B cell (primary cell): Measurements from ENCODE around the gene HMGB2. TPM values are rescaled to one million over a fixed set of nuclear protein-coding genes. Genes with fewer than 3 reads are reported as not detected.

Experiments
- ATAC-seq: fragments of 200-7000 bp; cut with Tn5 transposase; one replicate; pipeline ENCODE4 v1.10.0; 2021; ENCODE audit warnings: low read depth, mild to moderate bottlenecking, moderate number of reproducible peaks, moderate library complexity
- CTCF ChIA-PET: fragments of 350-600 bp; sonication (Branson Sonifier 250); formaldehyde crosslinking; loops from one replicate; lab custom pipeline; 2021; ENCODE audit warnings: antibody characterized with exemption, inconsistent platforms; lab: Charles Lee
- POLR2A ChIA-PET: fragments of 350-600 bp; sonication (Branson Sonifier 250); formaldehyde crosslinking; loops from one replicate; lab custom pipeline; 2021; ENCODE audit warnings: antibody characterized with exemption; lab: Charles Lee
- DNase-seq: peaks from one replicate; pipeline ENCODE4 v3.0.0; 2013
- H2AFZ ChIP-seq: 2 replicates; pipeline ENCODE4 v1.6.1; 2012; ENCODE audit warnings: mild to moderate bottlenecking, low read depth, low read length; ENCODE audit not compliant: insufficient read depth, poor library complexity, severe bottlenecking
- H3K27ac ChIP-seq, 2 donors: 1 replicate in 1 of 2; 2 replicates in 1 of 2; pipeline ENCODE4 v1.5.1; 2012 to 2013; ENCODE audit warnings: low read length in 2 of 2, mild to moderate bottlenecking in 2 of 2, moderate library complexity in 1 of 2
- H3K27me3 ChIP-seq, 4 experiments: fragments of 200-600 bp in 1 of 4; sonication (generic) in 1 of 4; replicated peaks in 1 of 4; 1 replicate in 2 of 4; 2 replicates in 2 of 4; pipeline versions ENCODE4 v1.6.1 to v1.7.0; 2013 to 2016; ENCODE audit warnings: low read length in 3 of 4, mild to moderate bottlenecking in 2 of 4, mixed read lengths in 1 of 4, moderate library complexity in 1 of 4; ENCODE audit not compliant: insufficient read depth in 4 of 4, control insufficient read depth in 3 of 4; ENCODE audit errors: control extremely low read depth in 1 of 4
- H3K36me3 ChIP-seq, 2 experiments: replicated peaks in 1 of 2; 1 replicate in 1 of 2; 2 replicates in 1 of 2; pipeline versions ENCODE4 v1.6.1 to v1.7.1; 2013; ENCODE audit warnings: low read length in 1 of 2; ENCODE audit not compliant: insufficient read depth in 2 of 2, control insufficient read depth in 1 of 2; ENCODE audit errors: control extremely low read depth in 1 of 2, extremely low read depth in 1 of 2
- H3K4me1 ChIP-seq, 2 donors: fragments of 200-600 bp in 1 of 2; sonication (generic) in 1 of 2; 1 replicate in 1 of 2; 2 replicates in 1 of 2; pipeline versions ENCODE4 v1.5.1 to v1.6.1; 2013 to 2017; ENCODE audit warnings: low read length in 2 of 2; ENCODE audit not compliant: control insufficient read depth in 2 of 2, insufficient read depth in 2 of 2
- H3K4me2 ChIP-seq: replicated peaks from 2 replicates; pipeline ENCODE3; 2012; ENCODE audit warnings: mild to moderate bottlenecking, low read depth, low read length; ENCODE audit not compliant: poor library complexity, severe bottlenecking
- H3K4me3 ChIP-seq, 5 experiments: fragments of 200-600 bp in 1 of 5; sonication (generic) in 1 of 5; 1 replicate in 3 of 5; 2 replicates in 2 of 5; pipeline versions ENCODE4 v1.5.1 to v1.7.0; 2011 to 2016; ENCODE audit warnings: low read length in 4 of 5, mild to moderate bottlenecking in 4 of 5, low read depth in 2 of 5, control low read depth in 1 of 5, moderate library complexity in 1 of 5; ENCODE audit not compliant: insufficient read depth in 1 of 5; ENCODE audit errors: control extremely low read depth in 1 of 5, extremely low read depth in 1 of 5
- H3K79me2 ChIP-seq: fragments of 200-600 bp; sonication (generic); one replicate; pipeline ENCODE4 v1.6.0; 2016; ENCODE audit warnings: low read length; ENCODE audit not compliant: control insufficient read depth, insufficient read depth
- H3K9ac ChIP-seq: fragments of 200-600 bp; sonication (generic); 2 replicates; pipeline ENCODE4 v1.6.1; 2017; ENCODE audit warnings: mild to moderate bottlenecking, low read length, moderate library complexity
- H3K9me3 ChIP-seq, 3 donors: one replicate each; pipeline versions ENCODE4 v1.6.1 to v1.7.1; 2013; ENCODE audit warnings: low read length in 2 of 3; ENCODE audit not compliant: control insufficient read depth in 2 of 3, insufficient read depth in 1 of 3; ENCODE audit errors: control extremely low read depth in 1 of 3
- H4K20me1 ChIP-seq: 2 replicates; pipeline ENCODE4 v1.6.0; 2012; ENCODE audit warnings: mild to moderate bottlenecking, low read length; ENCODE audit not compliant: insufficient read depth, control insufficient read depth, poor library complexity, severe bottlenecking
- H3K27ac Mint-ChIP-seq: one replicate; pipeline ENCODE4 v1.8.0; 2021; ENCODE audit warnings: mixed read lengths
- H3K27me3 Mint-ChIP-seq: one replicate; pipeline ENCODE4 v1.8.0; 2021; ENCODE audit warnings: mixed read lengths
- H3K4me1 Mint-ChIP-seq: one replicate; pipeline ENCODE4 v1.8.0; 2021; ENCODE audit warnings: mixed read lengths
- H3K4me3 Mint-ChIP-seq: one replicate; pipeline ENCODE4 v1.8.0; 2021; ENCODE audit warnings: mixed read lengths
- H3K9me3 Mint-ChIP-seq: one replicate; pipeline ENCODE4 v1.8.0; 2022; ENCODE audit warnings: mixed read lengths; ENCODE audit not compliant: insufficient read depth
- EZH2 ChIP-seq: IDR thresholded peaks from 2 replicates; pipeline ENCODE4 v1.6.1; 2012; ENCODE audit warnings: borderline replicate concordance, low read depth, mild to moderate bottlenecking, moderate library complexity, low read length; ENCODE audit not compliant: insufficient read depth, poor library complexity, severe bottlenecking
- WGBS: methylation state at CpG from one replicate; pipeline ENCODE4 v1.1.5; 2013; ENCODE audit warnings: missing lambda C conversion rate; ENCODE audit not compliant: insufficient coverage; 5-methylcytosine and 5-hydroxymethylcytosine counted together
- intact Hi-C: fragments of 100-400 bp; cut with micrococcal nuclease; formaldehyde crosslinking; loops from one replicate; pipeline ENCODE4 v1.10.0; 2022
- polyA plus RNA-seq: library from polyadenylated mRNA; depleted of rRNA; stranded (reverse); fragments of >200 nt; gene quantifications from 2 replicates; pipeline ENCODE4 v1.2.3, GENCODE V29; 2012
- total RNA-seq, 2 donors: library from RNA; stranded (reverse); fragments of 120-200 nt in 1 of 2; gene quantifications; 1 replicate in 1 of 2; 2 replicates in 1 of 2; pipeline versions ENCODE4 v1.2.3 to v1.2.4, GENCODE V29; 2013 to 2022
- TF ChIP-seq, protein P1 (sequence below): fragments of 200-600 bp; IDR thresholded peaks from one replicate; pipeline ENCODE4 v1.8.0; 2022; ENCODE audit warnings: antibody characterized with exemption, mild to moderate bottlenecking

Gene HMGB2
- total and polyA plus RNA-seq, 2 donors (not counting 1 experiment from before 2014, with no cell fraction given) = 44.1 to 82.5 TPM

DNA sequence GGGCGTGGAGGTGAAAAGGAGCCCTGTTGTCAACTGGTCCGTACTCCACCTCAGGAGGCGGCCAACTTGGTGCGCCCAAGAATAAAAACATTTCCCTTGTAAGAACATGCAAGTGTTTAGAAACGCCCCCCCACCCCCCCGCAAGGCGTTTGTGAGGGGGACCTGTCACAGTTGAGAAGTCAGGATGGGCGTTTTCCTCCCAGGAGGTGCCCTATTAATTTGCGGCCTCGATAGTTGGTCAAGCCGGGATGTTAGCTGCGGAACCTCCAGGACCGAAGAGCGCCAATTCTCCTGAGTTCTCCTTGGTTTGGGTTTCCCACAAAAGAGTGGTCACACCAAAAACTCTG, 35.9 kb upstream of the HMGB2 start:
- Mint-ChIP-seq H3K27ac (peak overlapping the region; percentile 88), H3K4me1 (peaks cover 21% of the 10 kb centered on the region), H3K4me3 (peak overlapping the region; percentile 100), H3K9me3 (no peaks in the 10 kb centered on the region), H3K27me3 (peaks cover 3% of the 10 kb centered on the region)
- ChIA-PET CTCF (interaction anchor here (1.0 to 3.9 kb wide), 5 partner anchors 14 to 200 kb away, joined by 3 to 28 read pairs (median 4); partner anchors contain the start of gene HMGB2), POLR2A (interaction anchor here (1.0 to 4.5 kb wide), 5 partner anchors 14 to 913 kb away, joined by 3 to 134 read pairs (median 6); partner anchors contain the start of genes CEP44, FBXO8, GALNT7 and HMGB2)
- Histone ChIP-seq H3K4me3 (peak overlapping the region; percentile 81 to 100 (median 99)), H3K79me2 (peaks cover 6% of the 10 kb centered on the region), H3K9me3 (no peaks in the 10 kb centered on the region), H2AFZ (peak overlapping the region; percentile 99), H4K20me1 (no peaks in the 10 kb centered on the region), H3K36me3 (no peaks in the 10 kb centered on the region), H3K27me3 (peaks cover 0 to 2% (median 0%) of the 10 kb centered on the region in 4 experiments), H3K4me1 (peaks cover 9 to 12% of the 10 kb centered on the region in 2 donors), H3K4me2 (peak overlapping the region; percentile 99), H3K9ac (peak overlapping the region; percentile 94), H3K27ac (peak overlapping the region; percentile 84 to 88)
- intact Hi-C loops = loop anchor here (1.0 to 5.0 kb wide), 2 partner anchors 36 to 47 kb away; partner anchors contain the start of gene HMGB2
- DNase-seq (no peak), ATAC-seq (peak; percentile 23)
- TF ChIP-seq, protein P1, sequence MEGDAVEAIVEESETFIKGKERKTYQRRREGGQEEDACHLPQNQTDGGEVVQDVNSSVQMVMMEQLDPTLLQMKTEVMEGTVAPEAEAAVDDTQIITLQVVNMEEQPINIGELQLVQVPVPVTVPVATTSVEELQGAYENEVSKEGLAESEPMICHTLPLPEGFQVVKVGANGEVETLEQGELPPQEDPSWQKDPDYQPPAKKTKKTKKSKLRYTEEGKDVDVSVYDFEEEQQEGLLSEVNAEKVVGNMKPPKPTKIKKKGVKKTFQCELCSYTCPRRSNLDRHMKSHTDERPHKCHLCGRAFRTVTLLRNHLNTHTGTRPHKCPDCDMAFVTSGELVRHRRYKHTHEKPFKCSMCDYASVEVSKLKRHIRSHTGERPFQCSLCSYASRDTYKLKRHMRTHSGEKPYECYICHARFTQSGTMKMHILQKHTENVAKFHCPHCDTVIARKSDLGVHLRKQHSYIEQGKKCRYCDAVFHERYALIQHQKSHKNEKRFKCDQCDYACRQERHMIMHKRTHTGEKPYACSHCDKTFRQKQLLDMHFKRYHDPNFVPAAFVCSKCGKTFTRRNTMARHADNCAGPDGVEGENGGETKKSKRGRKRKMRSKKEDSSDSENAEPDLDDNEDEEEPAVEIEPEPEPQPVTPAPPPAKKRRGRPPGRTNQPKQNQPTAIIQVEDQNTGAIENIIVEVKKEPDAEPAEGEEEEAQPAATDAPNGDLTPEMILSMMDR = no peak
- TF ChIP-seq EZH2 = no peak
- 0% methylated on average over 7 of the region's 14 CpGs for WGBS

DNA sequence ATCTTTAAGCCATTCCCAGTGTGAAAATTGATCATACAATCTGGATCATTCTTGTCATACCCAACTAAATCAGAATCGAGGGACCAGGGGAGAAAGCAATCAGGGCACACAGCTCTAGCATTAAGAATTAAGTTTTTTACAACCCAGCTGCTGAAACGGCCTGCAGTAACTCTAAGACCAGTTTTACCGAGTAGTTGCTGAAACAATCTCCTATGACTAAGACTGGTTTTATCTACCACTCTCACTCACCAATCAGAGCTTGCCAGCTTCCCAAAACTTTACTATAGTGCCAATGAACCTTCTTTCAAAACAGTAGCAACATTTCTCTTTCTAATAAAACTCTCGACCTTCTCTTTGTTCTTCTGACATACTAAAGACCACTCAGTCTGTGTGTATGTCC, 33.8 kb upstream of the HMGB2 start:
- no peaks in the 10 kb centered on the region for H4K20me1 ChIP-seq
- intact Hi-C loops = no loop called here
- peaks cover 9 to 12% of the 10 kb centered on the region in 2 donors for H3K4me1 ChIP-seq
- no peak overlapping the region for H3K27ac ChIP-seq
- H3K27ac Mint-ChIP-seq = no peak overlapping the region
- no peak overlapping the region for H3K4me3 Mint-ChIP-seq
- POLR2A ChIA-PET = interaction anchor here (1.4 kb wide), 1 partner anchor 34 kb away, joined by 6 read pairs; the partner anchor contains the start of gene HMGB2
- H3K9me3 Mint-ChIP-seq = no peaks in the 10 kb centered on the region
- peaks cover 6% of the 10 kb centered on the region for H3K79me2 ChIP-seq
- no peak overlapping the region for H3K4me3 ChIP-seq
- H3K27me3 Mint-ChIP-seq = no peaks in the 10 kb centered on the region
- no peak overlapping the region for H3K9ac ChIP-seq
- no peak overlapping the region for H2AFZ ChIP-seq
- TF ChIP-seq, protein P1 = no peak
- no peak for TF ChIP-seq EZH2
- H3K4me2 ChIP-seq = no peak overlapping the region
- H3K4me1 Mint-ChIP-seq = peaks cover 18% of the 10 kb centered on the region
- CTCF ChIA-PET = interaction anchor here (1.6 to 3.9 kb wide), 2 partner anchors 34 to 49 kb away, joined by 3 to 28 read pairs; partner anchors contain the start of gene HMGB2
- ATAC-seq (no peak), DNase-seq (no peak)
- H3K9me3 ChIP-seq = no peaks in the 10 kb centered on the region
- WGBS = 55% methylated on average over 3 of the region's 4 CpGs
- H3K36me3 ChIP-seq = no peaks in the 10 kb centered on the region
- H3K27me3 ChIP-seq = no peaks in the 10 kb centered on the region
